CD1c-positive myeloid dendritic cell (primary cell): Measurements from ENCODE around the gene ARID1B.

ENCODE experiments used
- DNase-seq: peaks from one replicate; pipeline ENCODE4 v3.0.0-alpha.2; 2016; ENCODE audit errors: extremely low spot score

ARID1B gene

GRCh38 chr6:156904176-156904967, 127.2 kb downstream of the ARID1B start:
- no peak for DNase-seq

GRCh38 chr6:156905801-156906200, 128.6 kb downstream of the ARID1B start:
- no peak for DNase-seq

GRCh38 chr6:156906451-156906850, 129.3 kb downstream of the ARID1B start:
- no peak for DNase-seq

- no peak for DNase-seq
These were observed 132.2 kb downstream of the ARID1B start for GRCh38 chr6:156909212-156910010.

- DNase-seq = no peak
These were observed 132.8 kb downstream of the ARID1B start for GRCh38 chr6:156910011-156910334.

- no peak for DNase-seq
These were observed 133.8 kb downstream of the ARID1B start for GRCh38 chr6:156910938-156911337.

GRCh38 chr6:156911581-156911980, 134.4 kb downstream of the ARID1B start:
- no peak for DNase-seq

- peak; percentile 7 for DNase-seq
These were observed 135.3 kb downstream of the ARID1B start for GRCh38 chr6:156912431-156912830.

GRCh38 chr6:156914181-156914580, 137.0 kb downstream of the ARID1B start:
- DNase-seq = no peak

GRCh38 chr6:156916130-156916801, 139.1 kb downstream of the ARID1B start:
- peak; percentile 7 for DNase-seq

- no peak for DNase-seq
These were observed 140.0 kb downstream of the ARID1B start for GRCh38 chr6:156917213-156917612.

GRCh38 chr6:156918647-156919046, 141.5 kb downstream of the ARID1B start:
- no peak for DNase-seq

GRCh38 chr6:156919370-156919769, 142.2 kb downstream of the ARID1B start:
- DNase-seq = no peak

- no peak for DNase-seq
These were observed 142.7 kb downstream of the ARID1B start for GRCh38 chr6:156919814-156920369.

GRCh38 chr6:156924246-156924645, 147.1 kb downstream of the ARID1B start:
- no peak for DNase-seq

GRCh38 chr6:156925026-156925425, 147.8 kb downstream of the ARID1B start:
- no peak for DNase-seq

- no peak for DNase-seq
These were observed 148.8 kb downstream of the ARID1B start for GRCh38 chr6:156925718-156926607.

- no peak for DNase-seq
These were observed 150.9 kb downstream of the ARID1B start for GRCh38 chr6:156928126-156928525.

- DNase-seq = no peak
These were observed 151.8 kb downstream of the ARID1B start for GRCh38 chr6:156928972-156929371.

GRCh38 chr6:156931283-156931682, 154.1 kb downstream of the ARID1B start:
- DNase-seq = no peak
